ENCODE results near the gene PIGO. TPM values are rescaled to one million over a fixed set of nuclear protein-coding genes. Genes with fewer than 3 reads are reported as not detected.

The PIGO gene
- total RNA-seq: 12.4 and 13.1 TPM in 2 replicates

GRCh38 chr9:35096035-35096849 is at the start of gene PIGO:
PIGO (minus strand) TSS chr9:35096591; CDS start chr9:35095565, 1,026 bp downstream.

GRCh38 chr9:35115680-35116538 is 19.5 kb upstream of the PIGO start, which contains the start of gene ATOSB:
ATOSB (minus strand) TSS chr9:35115862; CDS start chr9:35108274, 7,588 bp downstream.

GRCh38 chr9:35102769-35103659 is 6.6 kb upstream of the PIGO start, which contains the start of gene STOML2:
STOML2 (minus strand) TSS chr9:35103131; CDS start chr9:35103094, 37 bp downstream.

GRCh38 chr9:35079426-35080341 is 16.7 kb downstream of the PIGO start, which contains the start of gene FANCG:
FANCG (minus strand) TSS chr9:35079942; CDS start chr9:35079524, 418 bp downstream.

GRCh38 chr9:35072461-35073278 is 23.7 kb downstream of the PIGO start, which contains the start of gene VCP:
VCP (minus strand) TSS chr9:35072625; CDS start chr9:35072353, 272 bp downstream.

Small RNAs within 50 kb of the gene (small RNA-seq; reads per million reads assigned to genes)
- gene RN7SL338P: not detected

Other genes starting within 250 kb of the PIGO start
- gene PHF24, start 138.3 kb downstream of the PIGO start, total RNA-seq: not detected in 2 replicates
- gene DNAJB5, start 106.8 kb downstream of the PIGO start, total RNA-seq: 6.0 and 6.2 TPM in 2 replicates
- gene VCP, start 24.0 kb downstream of the PIGO start, total RNA-seq: 411 and 514 TPM in 2 replicates
- gene FANCG, start 16.6 kb downstream of the PIGO start, total RNA-seq: 20.4 and 21.2 TPM in 2 replicates
- 170 and 194 TPM in 2 replicates for gene STOML2, start 6.5 kb upstream of the PIGO start, total RNA-seq
- 49.0 and 50.9 TPM in 2 replicates for gene ATOSB, start 19.3 kb upstream of the PIGO start, total RNA-seq
- 42.1 and 49.7 TPM in 2 replicates for gene UNC13B, start 65.4 kb upstream of the PIGO start, total RNA-seq

Data from vein endothelial cell (primary cell).